GM18909 (cell line): ENCODE results near the gene BRIP1.
"Not testable (repeated sequence)": the region's sequence is repeated elsewhere in the genome, so short reads cannot be mapped to it uniquely, and the experiment has no call there.

Experiments
- ATAC-seq: cut with Tn5 transposase; IDR thresholded peaks from one replicate; pipeline ENCODE4 v1.9.1; 2021; ENCODE audit warnings: mild to moderate bottlenecking; ENCODE audit not compliant: unreplicated experiment, poor library complexity

The BRIP1 gene

DNA sequence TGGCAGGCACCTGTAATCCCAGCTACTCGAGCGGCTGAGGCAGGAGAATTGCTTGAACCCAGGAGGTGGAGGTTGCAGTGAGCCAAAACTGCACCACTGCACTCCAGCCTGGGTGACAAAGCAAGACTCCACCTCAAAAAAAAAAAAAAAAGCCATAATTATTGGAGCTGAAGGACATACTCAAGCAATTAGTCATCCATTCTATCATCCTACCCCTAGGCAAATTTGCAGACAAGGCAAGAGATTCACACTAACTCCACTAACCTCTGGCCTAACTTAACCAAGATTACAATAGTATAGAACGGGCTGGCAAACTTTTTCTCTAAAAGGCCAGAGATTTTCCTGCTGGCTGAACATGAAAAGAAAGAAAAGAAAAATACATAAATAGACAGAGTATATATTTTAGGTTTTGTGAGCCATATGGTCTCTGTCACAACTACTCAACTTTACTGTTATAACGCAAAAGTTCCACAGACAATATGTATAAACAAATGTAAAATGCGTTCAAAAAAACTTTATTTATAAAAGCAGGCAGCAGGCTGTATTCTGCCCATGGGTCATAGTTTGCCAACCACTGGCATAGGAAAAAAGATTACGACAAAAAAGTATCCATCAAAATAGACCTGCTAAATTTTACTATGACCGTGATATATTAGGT, 29.7 kb downstream of the BRIP1 start:
- ATAC-seq: no peak

DNA sequence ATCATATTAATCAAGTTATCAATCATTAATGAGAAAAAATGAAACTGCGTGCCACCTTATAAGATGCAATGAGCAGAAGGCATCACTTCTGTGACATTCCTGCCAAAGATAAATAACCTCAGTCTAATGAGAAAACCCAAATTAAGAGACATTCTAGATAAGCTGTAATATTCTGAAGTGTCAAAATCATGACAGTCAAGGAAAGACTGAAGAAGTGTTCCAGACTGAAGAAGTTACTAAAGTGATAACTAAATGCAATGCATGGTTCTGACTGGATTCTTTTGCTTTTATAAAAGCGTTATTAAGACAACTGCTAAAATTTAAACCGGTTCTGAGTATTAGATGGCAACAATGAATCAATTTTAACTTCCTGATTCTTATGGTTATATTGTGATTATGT, 30.9 kb downstream of the BRIP1 start:
- no peak for ATAC-seq

DNA sequence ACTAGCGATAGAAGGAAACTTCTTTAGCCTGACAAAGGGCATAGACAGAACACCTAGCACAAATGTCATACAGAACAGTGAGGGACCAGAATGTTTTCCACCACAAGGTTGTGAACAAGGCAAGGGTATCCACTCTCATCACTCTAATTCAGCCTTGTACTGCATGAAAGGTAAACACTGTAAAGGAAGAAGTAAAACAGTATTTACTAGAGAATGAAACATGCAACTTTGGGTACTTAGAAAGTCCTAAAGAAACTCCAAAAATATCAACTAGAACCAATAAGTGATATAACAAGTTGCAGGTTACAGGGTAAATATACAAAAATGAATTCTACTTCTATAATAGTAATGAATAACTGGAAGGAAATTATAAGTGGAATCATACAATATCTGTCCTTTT, 32.2 kb downstream of the BRIP1 start:
- no peak for ATAC-seq

DNA sequence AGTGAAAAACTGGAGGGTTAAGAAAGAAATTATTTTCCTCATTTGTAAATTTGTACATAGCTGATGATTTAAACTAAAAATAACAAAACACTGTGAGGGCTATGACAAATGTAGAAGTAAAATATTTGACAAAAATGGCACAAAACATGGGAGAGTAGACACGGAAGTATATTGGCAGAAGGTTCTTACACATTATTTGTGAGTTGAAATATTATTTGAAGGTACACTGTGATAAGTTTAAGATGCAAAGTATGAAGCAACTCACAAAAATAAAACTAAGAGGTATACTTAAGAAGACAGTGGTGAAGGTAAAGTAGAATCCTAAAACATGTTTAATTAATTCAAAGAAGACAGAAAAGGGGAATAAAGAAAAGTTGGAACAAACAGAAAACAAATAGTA, 34.6 kb downstream of the BRIP1 start:
- no peak for ATAC-seq

DNA sequence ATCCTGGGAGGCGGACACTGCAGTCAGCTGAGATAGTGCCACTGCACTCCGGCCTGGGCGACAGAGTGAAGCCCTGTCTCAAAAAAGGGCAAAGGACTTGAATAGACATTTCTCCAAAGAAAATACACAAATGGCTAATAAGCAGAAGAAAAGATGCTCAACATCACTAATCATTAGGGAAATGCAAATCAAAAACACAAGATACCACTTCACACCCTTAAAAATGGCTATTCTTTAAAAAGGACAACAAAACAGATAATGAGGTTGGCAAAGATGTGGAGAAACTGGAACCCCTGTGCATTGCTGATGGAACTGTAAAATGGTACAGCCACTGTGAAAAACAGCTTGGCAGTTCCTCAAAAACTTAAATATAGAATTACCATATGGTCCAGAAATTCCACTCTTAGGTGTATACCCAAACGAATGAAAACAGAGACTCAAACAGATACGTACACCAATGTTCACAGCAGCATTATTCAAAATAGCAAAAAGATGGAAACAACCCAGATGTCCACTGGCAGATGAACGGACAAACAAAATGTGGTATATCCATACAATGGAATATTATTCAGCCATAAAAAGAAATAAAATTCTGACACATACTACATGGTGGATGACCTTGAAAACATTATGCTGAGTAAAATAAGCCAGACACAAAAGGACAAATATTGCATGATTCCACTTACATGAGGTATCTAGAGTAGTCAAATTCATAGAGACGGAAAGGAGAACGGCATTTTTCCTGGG, 35.5 kb downstream of the BRIP1 start:
- ATAC-seq: no peak

DNA sequence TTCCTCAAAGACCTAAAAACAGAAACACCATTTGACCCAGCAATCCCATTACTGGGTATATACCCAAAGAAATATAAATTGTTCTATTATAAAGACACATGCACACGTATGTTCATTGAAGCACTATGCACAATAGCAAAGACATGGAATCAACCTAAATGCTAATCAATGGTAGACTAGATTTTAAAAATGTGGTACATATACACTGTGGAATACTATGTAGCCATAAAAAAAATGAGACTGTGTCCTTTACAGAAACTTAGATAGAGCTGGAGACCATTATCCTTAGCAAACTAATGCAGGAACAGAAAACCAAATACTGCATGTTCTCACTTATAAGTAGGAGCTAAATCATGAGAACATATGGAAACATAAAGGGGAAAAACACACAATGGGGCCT, 36.5 kb downstream of the BRIP1 start:
- not testable (repeated sequence) for ATAC-seq

DNA sequence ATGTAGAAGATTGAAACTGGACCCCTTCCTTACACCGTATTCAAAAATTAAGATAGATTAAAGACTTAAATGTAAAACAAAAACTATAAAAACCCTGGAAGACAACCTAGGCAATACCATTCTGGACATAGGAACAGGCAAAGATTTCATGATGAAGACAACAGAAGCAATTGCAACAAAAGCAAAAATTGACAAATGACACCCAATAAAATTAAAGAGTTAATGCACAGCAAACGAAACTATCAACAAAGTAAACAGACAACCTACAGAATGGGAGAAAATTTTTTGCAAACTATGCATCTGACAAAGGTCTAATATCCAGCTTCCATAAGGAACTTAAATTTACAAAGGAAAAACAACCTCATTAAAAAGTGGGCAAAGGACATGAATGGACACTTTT, 37.1 kb downstream of the BRIP1 start:
- not testable (repeated sequence) for ATAC-seq

DNA sequence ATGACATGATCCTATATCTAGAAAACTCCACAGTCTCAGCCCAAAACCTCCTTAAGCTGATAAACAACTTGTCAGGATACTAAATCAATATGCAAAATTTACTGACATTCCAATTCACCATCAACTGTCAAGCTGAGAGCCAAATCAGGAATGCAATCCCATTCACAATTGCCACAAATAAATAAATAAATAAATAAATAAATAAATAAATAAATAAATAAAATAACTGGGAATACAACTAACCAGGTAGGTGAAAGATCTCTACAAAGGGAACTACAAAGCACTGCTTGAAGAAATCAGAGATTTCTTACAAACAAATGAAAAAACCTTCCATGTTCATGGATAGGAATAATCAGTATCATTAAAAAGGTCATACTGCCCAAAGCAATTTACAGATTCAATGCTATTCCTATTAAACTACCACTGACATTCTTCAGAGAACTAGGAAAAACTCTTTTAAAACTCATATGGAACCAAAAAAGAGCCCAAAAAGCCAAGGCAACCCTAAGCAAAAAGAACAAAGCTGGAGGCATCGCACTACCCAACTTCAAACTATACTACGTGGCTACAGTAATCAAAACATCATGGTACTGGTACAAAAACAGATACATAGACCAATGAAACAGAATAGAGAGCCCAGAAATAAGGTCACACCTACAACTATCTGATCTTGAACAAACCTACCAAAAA, 37.7 kb downstream of the BRIP1 start:
- ATAC-seq: no peak

DNA sequence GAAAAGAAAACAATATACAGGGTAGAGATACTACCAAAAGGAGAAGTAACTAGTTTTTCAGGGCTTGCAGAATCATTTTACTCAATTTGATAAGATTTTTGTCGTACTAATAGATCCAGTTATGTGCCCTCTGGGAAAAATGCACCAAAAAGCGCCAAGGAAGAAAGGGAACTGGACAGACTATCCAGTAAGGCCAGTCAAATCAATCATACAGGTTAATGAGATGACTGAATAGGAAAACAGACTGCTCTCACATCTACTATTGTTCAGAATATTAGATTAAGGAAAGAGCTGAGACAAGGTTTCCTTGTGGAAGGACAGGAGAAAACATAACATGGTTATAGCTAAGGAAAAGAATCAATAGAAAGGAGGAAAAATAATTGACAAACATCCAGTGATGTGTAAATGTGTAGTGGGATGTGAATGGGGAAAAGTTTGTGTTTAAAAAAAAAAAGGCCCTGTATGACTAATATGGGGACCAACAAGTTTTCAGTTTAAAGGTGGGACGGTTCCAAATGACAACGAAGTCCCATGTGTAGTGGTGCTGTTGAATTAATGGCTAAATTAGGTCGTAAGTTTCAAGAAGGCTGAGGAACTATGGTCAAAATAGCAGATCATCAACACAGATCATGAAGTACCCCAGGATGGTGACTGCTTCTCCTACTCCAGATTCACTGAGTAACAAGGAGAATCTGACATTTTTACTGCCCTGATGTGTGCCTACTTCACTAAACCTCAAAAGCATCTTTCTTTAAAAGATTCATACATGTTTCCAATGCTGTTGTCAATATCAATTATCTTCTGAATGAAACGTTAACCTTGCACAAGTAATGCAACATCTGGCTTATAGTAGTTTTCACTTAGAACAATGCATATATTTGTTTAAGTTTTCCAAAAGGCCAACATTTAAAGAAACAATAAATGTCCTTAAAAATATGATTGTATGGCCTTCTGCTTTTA, 40.7 kb downstream of the BRIP1 start:
- no peak for ATAC-seq

DNA sequence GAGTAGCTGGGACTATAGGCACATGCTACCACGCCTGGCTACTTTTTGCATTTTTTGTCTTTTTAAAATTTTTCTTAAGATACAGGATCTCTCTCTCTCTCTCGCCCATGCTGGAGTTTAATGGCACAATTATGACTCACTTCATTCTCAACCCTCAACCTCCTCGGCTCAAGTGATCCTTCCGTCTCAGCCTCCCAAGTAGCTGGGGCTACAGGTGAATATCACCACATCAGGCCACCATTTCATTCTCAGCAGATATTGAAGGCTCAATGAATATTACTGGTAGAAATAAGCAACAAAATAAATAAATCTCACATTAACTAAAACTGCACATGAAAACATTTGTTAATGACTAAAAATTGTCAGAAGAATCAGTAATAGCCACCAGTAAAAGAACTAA, 41.7 kb downstream of the BRIP1 start:
- no peak for ATAC-seq

DNA sequence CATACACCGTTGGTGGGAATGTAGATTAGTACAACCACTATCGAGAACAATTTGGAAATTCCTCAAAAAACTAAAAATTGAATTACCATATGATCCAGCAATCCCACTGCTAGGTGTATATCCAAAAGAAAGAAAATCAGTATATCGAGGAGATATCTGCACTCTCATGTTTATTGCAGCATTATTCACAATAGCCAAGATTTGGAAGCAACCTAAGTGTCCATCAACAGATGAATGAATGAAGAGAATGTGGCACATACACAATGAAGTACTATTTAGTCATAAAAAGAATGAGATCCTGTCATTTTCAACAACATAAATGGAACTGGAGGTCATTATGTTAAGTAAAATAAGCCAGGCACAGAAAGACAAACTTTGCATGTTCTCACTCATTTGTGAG, 44.1 kb downstream of the BRIP1 start:
- ATAC-seq: not testable (repeated sequence)

DNA sequence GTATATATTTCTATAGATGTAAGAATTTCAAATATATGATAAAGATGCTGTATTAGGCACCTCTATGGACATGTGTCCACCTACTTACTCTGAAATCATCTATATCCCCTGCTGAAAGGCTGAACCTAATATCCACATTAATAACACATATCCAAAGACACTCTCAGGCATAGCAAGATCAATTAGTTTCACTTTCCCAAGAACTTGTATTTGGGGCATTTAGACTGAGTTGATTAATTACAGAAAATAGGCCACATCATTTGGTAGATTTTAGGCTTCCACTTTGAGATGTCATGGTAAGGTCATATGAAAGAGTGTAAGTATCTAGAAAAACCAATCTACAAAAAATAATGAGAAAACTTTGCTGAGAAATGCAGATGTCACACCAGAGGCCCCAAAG, 45.1 kb downstream of the BRIP1 start:
- ATAC-seq: no peak

DNA sequence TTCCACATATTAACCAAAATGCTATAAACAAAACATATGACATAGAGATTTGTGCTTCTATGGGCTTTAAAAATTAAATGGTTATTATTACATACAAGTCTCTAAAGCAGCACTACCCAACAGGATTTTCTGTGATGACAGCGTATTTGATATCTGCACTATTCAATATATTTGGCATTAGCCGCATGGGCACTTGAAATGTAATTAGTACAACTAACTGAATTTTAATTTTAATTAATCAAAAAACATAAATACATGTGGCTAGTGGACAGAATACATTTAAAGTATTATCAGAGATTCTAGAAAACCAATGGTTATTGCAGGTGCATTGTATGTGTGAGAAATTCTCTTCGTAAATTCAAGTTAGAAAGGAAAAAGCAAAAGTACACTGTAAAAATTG, 45.9 kb downstream of the BRIP1 start:
- ATAC-seq: no peak

DNA sequence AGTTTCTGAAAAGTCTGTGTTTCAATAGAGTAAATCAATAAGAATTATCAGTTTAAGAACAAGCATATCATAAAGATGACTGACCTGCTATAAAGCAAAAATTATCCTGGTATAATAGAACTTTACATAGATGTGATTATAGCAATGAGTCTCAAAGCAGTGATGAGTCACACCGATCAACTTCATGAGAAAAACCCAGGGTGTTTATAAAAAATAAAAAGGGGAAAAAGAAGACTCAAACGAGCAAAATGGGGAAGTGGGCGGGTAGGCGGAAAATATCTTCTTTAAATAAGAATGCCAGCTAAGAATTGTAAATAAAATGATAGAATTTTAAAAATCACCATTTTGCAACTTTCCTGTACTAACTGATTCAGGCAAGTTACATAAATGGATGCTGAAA, 46.8 kb downstream of the BRIP1 start:
- no peak for ATAC-seq

DNA sequence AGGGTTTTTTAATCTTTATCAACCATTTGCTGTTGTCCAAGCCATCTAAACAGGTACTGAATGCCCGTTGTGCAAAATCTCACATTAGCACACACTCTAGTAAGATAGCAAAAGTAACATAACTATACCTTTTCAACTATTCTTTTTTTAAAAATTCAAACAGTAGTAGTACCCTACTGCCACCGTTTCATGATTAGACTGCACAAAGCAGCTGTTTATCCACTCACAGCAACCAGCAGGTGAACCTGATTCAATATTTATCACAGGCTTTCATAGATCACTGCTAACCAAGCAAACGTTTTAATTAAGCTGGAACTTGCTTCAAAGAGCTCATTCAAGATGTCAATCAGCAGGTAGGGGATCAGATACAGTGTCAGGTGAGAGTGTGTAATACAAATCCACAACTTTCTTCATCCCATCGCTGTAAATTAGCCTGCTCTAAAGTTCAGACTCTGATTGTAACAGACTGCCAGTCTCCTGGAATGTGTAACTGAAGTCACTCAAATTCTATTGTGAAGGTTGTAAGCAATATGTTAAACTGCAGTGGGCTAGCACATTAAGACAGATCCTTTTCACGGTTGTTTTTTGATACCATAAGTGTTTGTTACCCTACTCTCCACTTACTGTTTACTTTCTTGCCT, 47.3 kb downstream of the BRIP1 start:
- ATAC-seq: no peak

DNA sequence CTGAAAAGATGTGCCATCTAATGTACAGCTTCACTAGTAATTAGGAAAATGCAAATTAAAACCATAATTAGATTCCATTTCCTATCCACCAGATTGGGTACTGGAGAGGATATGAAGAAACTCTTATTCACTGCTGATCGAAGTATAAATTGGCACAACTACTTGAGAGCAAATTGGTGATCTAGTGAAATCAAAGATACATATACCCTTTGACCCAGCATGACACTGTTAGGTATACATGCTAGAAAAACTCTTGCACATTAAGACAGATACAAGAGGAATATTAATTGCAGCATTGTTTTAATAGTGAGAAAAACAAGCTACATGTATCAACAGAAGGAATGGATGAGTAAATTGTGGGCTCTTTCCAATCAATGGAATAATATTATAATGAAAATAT, 48.8 kb downstream of the BRIP1 start:
- no peak for ATAC-seq

DNA sequence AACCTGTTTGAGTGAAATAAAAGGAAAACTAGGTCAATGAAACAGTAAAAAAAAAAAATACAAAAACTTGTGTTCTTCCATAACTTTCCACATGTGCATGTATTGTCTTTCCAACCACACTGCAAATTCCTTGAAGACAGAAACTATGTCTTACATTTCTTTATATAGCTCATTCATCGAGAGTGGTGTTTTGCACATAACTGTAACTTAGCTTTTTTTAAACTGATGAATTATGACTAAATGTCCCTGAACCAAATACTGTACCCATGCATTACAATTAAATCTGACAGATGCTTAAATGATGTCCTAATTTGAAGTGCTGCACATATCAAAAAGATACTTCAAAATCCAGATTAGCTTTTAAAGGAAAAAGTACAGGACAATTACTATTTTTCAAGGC, 50.1 kb downstream of the BRIP1 start:
- ATAC-seq: no peak

DNA sequence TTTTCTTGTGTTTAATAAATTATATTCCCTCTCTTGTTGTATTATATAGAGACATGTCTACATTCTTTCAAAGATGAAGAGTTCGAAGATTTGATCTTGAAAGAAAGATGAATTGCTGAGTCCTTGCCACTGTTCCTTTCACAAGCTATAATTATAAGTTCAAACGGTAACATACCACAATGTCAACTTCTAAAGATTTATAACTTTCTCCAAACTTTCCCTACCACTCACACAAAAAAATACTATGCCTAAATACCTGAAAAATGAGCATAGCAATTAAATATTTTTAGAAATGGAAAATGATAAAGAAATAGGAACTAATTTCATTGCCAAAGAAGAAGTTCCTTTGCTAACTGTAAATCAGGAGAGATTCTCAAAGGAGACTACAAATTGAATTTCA, 50.6 kb downstream of the BRIP1 start:
- no peak for ATAC-seq

DNA sequence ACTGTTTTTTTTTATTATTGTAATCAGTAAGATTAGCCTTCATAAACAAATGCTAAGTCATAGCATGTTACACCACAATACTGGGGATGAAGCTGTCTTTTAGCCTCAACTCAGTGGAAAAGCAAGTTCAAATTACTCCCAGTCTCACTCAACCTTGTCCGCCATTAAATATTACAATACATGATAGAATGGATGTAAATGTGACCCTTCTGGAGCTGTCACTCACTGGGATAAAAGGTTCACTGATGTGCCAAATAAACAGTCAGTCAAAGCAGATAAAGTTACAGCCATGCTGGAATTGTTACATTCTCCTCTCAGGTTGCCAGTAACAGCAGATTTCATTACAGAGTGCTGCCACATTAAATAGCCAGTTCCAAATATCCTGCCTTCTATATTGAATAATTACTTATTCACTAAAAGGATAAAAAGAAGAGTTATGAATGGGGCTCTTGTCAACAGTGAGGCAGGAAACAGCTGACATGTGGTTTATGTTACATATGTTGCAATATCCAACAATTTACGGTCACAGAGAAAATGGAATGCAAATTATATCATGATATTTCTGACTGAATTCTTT, 53.4 kb downstream of the BRIP1 start:
- no peak for ATAC-seq

DNA sequence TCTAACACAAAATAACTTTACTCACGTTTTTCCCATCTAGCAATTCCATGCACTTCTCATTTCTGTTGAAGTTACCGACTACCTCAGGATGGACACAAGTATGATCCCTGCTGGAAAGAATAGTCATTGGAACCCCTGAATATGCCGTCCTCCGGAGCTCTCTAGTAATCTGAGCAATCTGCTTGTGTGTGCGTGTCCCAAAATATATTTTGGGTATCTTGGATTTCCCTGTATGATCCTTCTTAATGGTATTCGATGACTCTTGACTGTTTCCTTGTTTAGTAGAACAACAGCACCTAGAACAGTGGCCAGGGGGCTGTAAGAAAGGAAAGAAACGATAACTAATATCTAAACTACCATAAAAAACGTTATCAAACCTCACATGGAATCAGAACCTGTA, 54.9 kb downstream of the BRIP1 start:
- no peak for ATAC-seq
